Right cardiac atrium (tissue), 5 donors: ENCODE data around the gene ARHGEF5. TPM values are rescaled to one million over a fixed set of nuclear protein-coding genes. Genes with fewer than 3 reads are reported as not detected.

ENCODE experiments used
- ATAC-seq, 2 donors: fragments of 200-7000 bp; cut with Tn5 transposase; one replicate each; pipeline versions ENCODE4 v1.8.0 to v1.9.1; 2020; ENCODE audit warnings: moderate library complexity in 2 of 2, mild to moderate bottlenecking in 1 of 2
- DNase-seq, 3 donors: peaks; one replicate each; pipeline ENCODE4 v3.0.0-alpha.2; 2020
- H3K27ac ChIP-seq: one replicate; pipeline ENCODE4 v1.5.1; 2013; ENCODE audit warnings: mild to moderate bottlenecking, low read length, control low read depth, moderate library complexity
- H3K27me3 ChIP-seq: one replicate; pipeline ENCODE4 v1.6.1; 2013; ENCODE audit not compliant: control insufficient read depth, insufficient read depth
- H3K4me1 ChIP-seq: one replicate; pipeline ENCODE4 v1.6.1; 2013; ENCODE audit warnings: low read length; ENCODE audit not compliant: control insufficient read depth, insufficient read depth
- H3K4me3 ChIP-seq: one replicate; pipeline ENCODE4 v1.5.1; 2013; ENCODE audit warnings: low read length, control low read depth
- H3K9me3 ChIP-seq: one replicate; pipeline ENCODE4 v1.6.1; 2013; ENCODE audit warnings: low read length; ENCODE audit not compliant: control insufficient read depth
- WGBS: extraction: QIAGEN DNeasy Blood & Tissue Kit; methylation state at CpG from one replicate; pipeline ENCODE4 v1.1.7; 2013; 5-methylcytosine and 5-hydroxymethylcytosine counted together
- intact Hi-C, 4 donors: fragments of 100-400 bp; cut with DNase I; formaldehyde crosslinking; loops; one replicate each; pipeline versions ENCODE4 v1.11.0 to v1.14.0; 2022 to 2023
- polyA plus RNA-seq: library from polyadenylated mRNA; stranded (reverse); fragments of 200-250 nt; gene quantifications from one replicate; pipeline ENCODE4 v1.2.3, GENCODE V29; 2013
- total RNA-seq, 4 donors: library from RNA; stranded (reverse); fragmentation: NEBNext Ultra II Directional; extraction: Animal tissue kit (Norgen Biotek cat#: 25700); gene quantifications; one replicate each; pipeline ENCODE4 v1.2.1, GENCODE V29; 2021
- donor health status: healthy with polysubstance abuse.
- donor health status: DM: no; HTN: yes; CAD: no.
- donor health status: DM: no; HTN: no; CAD: no.
- donor health status: DM: no; HTN: yes; CAD: no; lungs with severe emphysema.
- donor health status: DM: yes; HTN: yes; CAD: no.

ARHGEF5 gene
- total and polyA plus RNA-seq, 5 donors: 1.9 to 4.4 (median 4.2) TPM

- no peaks in the 10 kb centered on the region for H3K9me3 ChIP-seq
- intact Hi-C loops: no loop called here
- DNase-seq (no peak), ATAC-seq (no peak)
- H3K27ac ChIP-seq: no peak overlapping the region
- no peaks in the 10 kb centered on the region for H3K27me3 ChIP-seq
- WGBS: 95% methylated on average over 11 of the region's 11 CpGs
- H3K4me3 ChIP-seq: no peak overlapping the region
- no peaks in the 10 kb centered on the region for H3K4me1 ChIP-seq
These were observed 24.7 kb downstream of the ARHGEF5 start for GRCh38 chr7:144379776-144380384.

DNA sequence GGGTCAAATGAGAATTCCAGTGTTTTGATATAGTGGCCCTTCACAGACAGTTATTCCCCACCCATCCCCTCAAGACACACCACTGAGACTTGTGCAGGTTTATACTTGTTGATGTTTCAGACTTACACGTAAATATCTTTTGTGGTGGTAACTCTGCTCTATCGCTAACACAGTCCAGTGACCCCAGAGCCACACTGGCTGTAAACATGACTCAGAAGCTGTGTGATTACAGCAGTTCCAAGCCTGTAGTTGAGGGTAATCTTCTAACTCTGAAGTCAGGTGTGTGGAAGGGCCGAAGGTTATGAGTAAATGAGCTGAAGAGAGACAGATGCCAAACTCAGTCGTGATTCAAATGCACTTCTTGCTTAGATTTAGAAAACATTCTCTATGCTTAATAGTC, 28.9 kb downstream of the ARHGEF5 start:
- ATAC-seq: no peak
- Histone ChIP-seq H3K4me1 (no peaks in the 10 kb centered on the region), H3K27ac (no peak overlapping the region), H3K27me3 (no peaks in the 10 kb centered on the region), H3K9me3 (no peaks in the 10 kb centered on the region), H3K4me3 (no peak overlapping the region)
- no peak for DNase-seq
- WGBS: 81% methylated on average over 4 of the region's 4 CpGs
- intact Hi-C loops: no loop called here

- intact Hi-C loops: no loop called here
- Histone ChIP-seq H3K4me1 (no peaks in the 10 kb centered on the region), H3K27ac (no peak overlapping the region), H3K27me3 (no peaks in the 10 kb centered on the region), H3K9me3 (no peaks in the 10 kb centered on the region), H3K4me3 (no peak overlapping the region)
- ATAC-seq: no peak
- no peak for DNase-seq
- WGBS: 73% methylated on average over 12 of the region's 12 CpGs
These were observed 29.5 kb downstream of the ARHGEF5 start for GRCh38 chr7:144384555-144385245.

GRCh38 chr7:144386741-144387140, 31.5 kb downstream of the ARHGEF5 start:
- ATAC-seq (no peak), DNase-seq (no peak)
- H3K4me1 ChIP-seq: no peaks in the 10 kb centered on the region
- no peaks in the 10 kb centered on the region for H3K9me3 ChIP-seq
- H3K4me3 ChIP-seq: no peak overlapping the region
- no peak overlapping the region for H3K27ac ChIP-seq
- no peaks in the 10 kb centered on the region for H3K27me3 ChIP-seq
- intact Hi-C loops: no loop called here

- intact Hi-C loops: no loop called here
- no peak for DNase-seq
- ATAC-seq: no peak
- Histone ChIP-seq H3K4me1 (no peaks in the 10 kb centered on the region), H3K27me3 (no peaks in the 10 kb centered on the region), H3K27ac (no peak overlapping the region), H3K9me3 (no peaks in the 10 kb centered on the region), H3K4me3 (no peak overlapping the region)
- WGBS: 84% methylated on average over 5 of the region's 5 CpGs
These were observed 33.7 kb downstream of the ARHGEF5 start for GRCh38 chr7:144388950-144389349.

GRCh38 chr7:144390481-144390880, 35.3 kb downstream of the ARHGEF5 start:
- Histone ChIP-seq H3K27ac (no peak overlapping the region), H3K9me3 (no peaks in the 10 kb centered on the region), H3K27me3 (no peaks in the 10 kb centered on the region), H3K4me3 (no peak overlapping the region), H3K4me1 (no peaks in the 10 kb centered on the region)
- peak in 1 of 2 donors; percentile 26 for ATAC-seq
- 51% methylated on average over 7 of the region's 7 CpGs for WGBS
- no peak for DNase-seq
- intact Hi-C loops: loop anchor here in 1 of 4 donors (10.0 kb wide), 1 partner anchor 216 kb away; no protein-coding TSS in a partner anchor

GRCh38 chr7:144391014-144391413, 35.8 kb downstream of the ARHGEF5 start:
- Histone ChIP-seq H3K27me3 (no peaks in the 10 kb centered on the region), H3K27ac (no peak overlapping the region), H3K4me3 (no peak overlapping the region), H3K9me3 (no peaks in the 10 kb centered on the region), H3K4me1 (no peaks in the 10 kb centered on the region)
- no peak for ATAC-seq
- WGBS: 95% methylated on average over 4 of the region's 4 CpGs
- intact Hi-C loops: loop anchor here in 1 of 4 donors (10.0 kb wide), 1 partner anchor 216 kb away; no protein-coding TSS in a partner anchor
- no peak for DNase-seq

- 5% methylated on average over 8 of the region's 8 CpGs for WGBS
- intact Hi-C loops: loop anchor here in 1 of 4 donors (10.0 kb wide), 1 partner anchor 217 kb away; no protein-coding TSS in a partner anchor
- Histone ChIP-seq H3K27ac (no peak overlapping the region), H3K27me3 (no peaks in the 10 kb centered on the region), H3K9me3 (no peaks in the 10 kb centered on the region), H3K4me3 (no peak overlapping the region), H3K4me1 (no peaks in the 10 kb centered on the region)
- DNase-seq (no peak), ATAC-seq (peak; percentile 81 to 82)
These were observed 36.6 kb downstream of the ARHGEF5 start for GRCh38 chr7:144391823-144392255.

GRCh38 chr7:144397086-144397485, 41.9 kb downstream of the ARHGEF5 start:
- no peak for ATAC-seq

DNA sequence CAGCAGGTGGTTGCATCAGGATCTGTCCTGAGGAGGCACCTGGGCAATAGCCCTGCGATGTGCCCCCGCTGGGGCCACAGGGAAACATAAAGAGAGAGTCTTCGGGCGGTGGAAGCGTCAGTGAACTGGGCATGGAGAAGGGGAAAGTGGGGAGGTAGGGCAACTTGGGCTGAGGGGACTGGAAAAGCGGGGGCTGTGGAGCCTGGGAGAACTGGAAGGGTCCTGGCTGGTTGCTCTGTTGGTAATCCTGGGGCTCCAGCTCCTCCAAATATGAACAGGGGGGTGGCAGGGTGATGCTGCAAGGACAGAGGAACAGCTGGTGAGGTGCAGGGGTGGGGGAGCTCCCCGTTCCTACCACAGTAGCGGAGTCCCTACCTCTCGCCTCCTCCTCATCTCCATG, 43.1 kb downstream of the ARHGEF5 start:
- DNase-seq (no peak), ATAC-seq (no peak)
- Histone ChIP-seq H3K4me1 (no peaks in the 10 kb centered on the region), H3K4me3 (no peak overlapping the region), H3K27me3 (no peaks in the 10 kb centered on the region), H3K27ac (no peak overlapping the region), H3K9me3 (no peaks in the 10 kb centered on the region)
- intact Hi-C loops: loop anchor here in 1 of 4 donors (10.0 kb wide), 1 partner anchor 223 kb away; no protein-coding TSS in a partner anchor
- 83% methylated on average over 9 of the region's 9 CpGs for WGBS

More at GRCh38 chr7:144397086-144397485, 41.9 kb downstream of the ARHGEF5 start:
- 74% methylated on average over 4 of the region's 4 CpGs for WGBS
- Histone ChIP-seq H3K4me1 (no peaks in the 10 kb centered on the region), H3K9me3 (no peaks in the 10 kb centered on the region), H3K27me3 (no peaks in the 10 kb centered on the region), H3K4me3 (no peak overlapping the region), H3K27ac (no peak overlapping the region)
- no peak for DNase-seq
- intact Hi-C loops: loop anchor here in 1 of 4 donors (10.0 kb wide), 1 partner anchor 222 kb away; no protein-coding TSS in a partner anchor

DNA sequence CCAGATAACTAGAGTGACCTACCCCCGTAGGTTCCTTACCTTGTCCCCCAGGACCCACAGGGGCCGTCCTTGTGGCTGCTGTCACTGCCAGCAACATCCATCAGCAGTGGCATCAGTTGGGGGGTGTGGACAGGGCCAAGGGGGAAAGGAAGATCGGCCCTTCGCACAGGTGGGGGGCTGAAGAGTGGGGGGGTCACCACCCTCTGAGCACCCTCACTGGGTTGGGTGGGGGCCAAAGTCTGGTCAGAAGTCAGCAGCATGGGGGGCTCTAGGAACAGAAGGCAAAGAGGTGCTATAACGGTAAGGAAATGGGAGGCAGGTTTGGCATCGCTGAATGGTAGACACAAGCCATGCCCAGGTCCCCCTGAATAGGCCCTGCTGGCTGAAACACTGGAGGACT, 43.7 kb downstream of the ARHGEF5 start:
- whole genome bisulfite sequencing: 83% methylated on average over 6 of the region's 6 CpGs
- Histone ChIP-seq H3K4me1 (no peaks in the 10 kb centered on the region), H3K4me3 (no peak overlapping the region), H3K27me3 (no peaks in the 10 kb centered on the region), H3K27ac (no peak overlapping the region), H3K9me3 (no peaks in the 10 kb centered on the region)
- no peak for DNase-seq
- intact Hi-C loops: loop anchor here in 1 of 4 donors (10.0 kb wide), 1 partner anchor 224 kb away; no protein-coding TSS in a partner anchor
- ATAC-seq: no peak
